GM18951 (cell line): ENCODE measurements around the gene OR5AR1.

Experiments
- POLR2A ChIP-seq: IDR thresholded peaks from 4 replicates; pipeline ENCODE4 v1.6.1; 2011; ENCODE audit warnings: mild to moderate bottlenecking; ENCODE audit not compliant: insufficient read length, insufficient read depth; ENCODE audit errors: extremely low read depth
- in situ Hi-C: fragments of 300-500 bp; cut with MboI; formaldehyde crosslinking; loops from one replicate; pipeline ENCODE4 v1.12.0; 2022; ENCODE audit warnings: low sequenced_read_pairs, mixed read lengths, inconsistent platforms; ENCODE audit not compliant: unreplicated experiment

OR5AR1 gene

GRCh38 chr11:56700914-56701485 lies 37.5 kb downstream of the OR5AR1 start:
- no peak for TF ChIP-seq POLR2A
- in situ Hi-C loops = no loop called here

GRCh38 chr11:56705784-56706396 lies 42.4 kb downstream of the OR5AR1 start:
- TF ChIP-seq POLR2A = no peak
- in situ Hi-C loops = no loop called here

GRCh38 chr11:56706486-56706885 lies 43.0 kb downstream of the OR5AR1 start:
- no peak for TF ChIP-seq POLR2A
- in situ Hi-C loops = no loop called here

- in situ Hi-C loops = no loop called here
- no peak for TF ChIP-seq POLR2A
Measured at GRCh38 chr11:56714206-56714605, 50.7 kb downstream of the OR5AR1 start.
